ENCODE measurements around the gene ARID1B. TPM values are rescaled to one million over a fixed set of nuclear protein-coding genes. Genes with fewer than 3 reads are reported as not detected.

The ARID1B gene
- total RNA-seq, 1 experiment from 2014 or later = 58.8 TPM

DNA sequence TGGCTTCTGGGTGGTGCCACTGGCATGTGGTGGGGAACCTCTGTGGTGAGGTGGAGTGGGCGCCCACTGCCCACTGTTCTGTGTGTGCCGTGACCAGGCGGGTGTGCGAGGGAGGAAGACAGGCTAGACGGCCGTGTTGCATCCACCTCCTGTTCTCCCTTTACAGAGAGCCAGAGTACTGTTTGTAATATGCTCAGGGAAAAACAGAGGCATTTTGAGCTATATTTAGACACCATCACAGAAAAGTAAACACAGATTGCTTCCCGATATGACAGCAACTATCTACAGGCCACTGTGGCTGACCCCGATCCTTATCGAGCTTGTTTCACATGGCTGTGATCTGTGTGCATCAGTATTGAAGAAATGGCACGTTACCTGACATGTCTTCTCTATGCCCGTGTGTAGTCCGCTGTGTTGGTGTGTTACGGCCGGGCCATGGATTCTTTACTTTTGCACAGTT, 45.6 kb downstream of the ARID1B start:
- H3K4me3 ChIP-seq (ENCODE audit: low read depth, low read length) = no peak overlapping the region
- Mint-ChIP-seq H3K4me1 (ENCODE audit: low read depth, unreplicated experiment) (peaks cover 20% of the 10 kb centered on the region), H3K36me3 (ENCODE audit: insufficient read depth, unreplicated experiment) (no peaks in the 10 kb centered on the region), H3K4me3 (ENCODE audit: unreplicated experiment) (no peak overlapping the region), H3K27ac (ENCODE audit: unreplicated experiment) (no peak overlapping the region), H3K27me3 (ENCODE audit: insufficient read depth, unreplicated experiment) (no peaks in the 10 kb centered on the region), H3K9me3 (ENCODE audit: unreplicated experiment) (no peaks in the 10 kb centered on the region)
- H3K36me3 ChIP-seq (ENCODE audit: control insufficient read depth, insufficient read depth, low read length) = no peaks in the 10 kb centered on the region
- intact Hi-C loops (cut with micrococcal nuclease; ENCODE audit: unreplicated experiment) = no loop called here
- no peaks in the 10 kb centered on the region for H3K9me3 ChIP-seq
- no peaks in the 10 kb centered on the region for H3K27me3 ChIP-seq (replicated peaks; ENCODE audit: control insufficient read depth, insufficient read depth, low read length)
- no peak for DNase-seq
- ChIA-PET CTCF (no interaction called here), POLR2A (no interaction called here)
- no peaks in the 10 kb centered on the region for H3K4me1 ChIP-seq
- no peak for TF ChIP-seq CTCF (IDR thresholded peaks at IDR 0.05; ENCODE audit: insufficient read depth in 1 of 2, low read depth in 1 of 2, low read length in 1 of 2, severe bottlenecking in 1 of 2, unreplicated experiment in 1 of 2)
- BruUV-seq (replicated peaks) = no TSS peak

DNA sequence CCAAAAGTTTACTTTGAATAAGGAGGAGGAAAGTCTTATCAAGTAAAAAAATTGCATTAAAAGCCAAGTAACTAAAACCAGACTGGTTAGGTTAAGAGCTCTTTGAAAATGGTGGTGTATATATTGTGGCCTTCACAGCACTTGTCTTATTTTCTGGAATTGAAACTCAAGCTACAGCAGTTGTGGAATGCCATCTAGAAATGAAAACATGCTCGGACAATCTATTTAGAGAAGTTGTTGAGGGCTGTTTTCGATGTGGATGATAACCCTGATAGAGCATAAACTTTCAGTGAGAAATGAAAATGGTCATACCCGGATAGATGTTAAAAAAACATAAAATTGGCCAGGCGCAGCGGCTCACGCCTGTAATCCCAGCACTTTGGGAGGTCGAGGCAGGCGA, 47.0 kb downstream of the ARID1B start:
- no peak for TF ChIP-seq CTCF (IDR thresholded peaks at IDR 0.05; ENCODE audit: insufficient read depth in 1 of 2, low read depth in 1 of 2, low read length in 1 of 2, severe bottlenecking in 1 of 2, unreplicated experiment in 1 of 2)
- Mint-ChIP-seq H3K4me1 (ENCODE audit: low read depth, unreplicated experiment) (peaks cover 20% of the 10 kb centered on the region), H3K27me3 (ENCODE audit: insufficient read depth, unreplicated experiment) (no peaks in the 10 kb centered on the region), H3K9me3 (ENCODE audit: unreplicated experiment) (no peaks in the 10 kb centered on the region), H3K36me3 (ENCODE audit: insufficient read depth, unreplicated experiment) (no peaks in the 10 kb centered on the region), H3K27ac (ENCODE audit: unreplicated experiment) (no peak overlapping the region), H3K4me3 (ENCODE audit: unreplicated experiment) (no peak overlapping the region)
- ChIA-PET POLR2A (no interaction called here), CTCF (no interaction called here)
- intact Hi-C loops (cut with micrococcal nuclease; ENCODE audit: unreplicated experiment) = no loop called here
- Histone ChIP-seq H3K27me3 (replicated peaks; ENCODE audit: control insufficient read depth, insufficient read depth, low read length) (no peaks in the 10 kb centered on the region), H3K4me3 (ENCODE audit: low read depth, low read length) (no peak overlapping the region), H3K9me3 (no peaks in the 10 kb centered on the region), H3K36me3 (ENCODE audit: control insufficient read depth, insufficient read depth, low read length) (no peaks in the 10 kb centered on the region), H3K4me1 (no peaks in the 10 kb centered on the region)
- no peak for DNase-seq
- no TSS peak for BruUV-seq (replicated peaks)

DNA sequence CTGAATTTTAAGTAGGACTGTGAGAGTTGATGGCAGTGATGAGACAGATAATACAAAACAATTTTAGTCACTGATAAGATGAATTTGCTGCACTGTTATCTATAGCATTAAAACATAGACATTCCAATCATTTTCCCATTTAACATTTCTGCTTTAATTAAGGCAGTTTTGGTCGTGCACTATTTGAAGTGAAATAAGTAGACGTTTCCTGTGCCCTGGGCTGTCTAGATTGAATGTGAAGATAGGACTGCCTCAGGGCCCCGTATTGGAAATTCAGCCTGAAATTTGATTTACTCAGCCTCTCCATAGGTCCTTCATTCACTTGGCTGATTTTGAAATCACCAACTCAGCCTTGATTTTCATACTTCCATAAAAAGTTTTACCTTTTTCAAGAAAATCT, 48.3 kb downstream of the ARID1B start:
- Histone ChIP-seq H3K4me3 (ENCODE audit: low read depth, low read length) (no peak overlapping the region), H3K4me1 (no peaks in the 10 kb centered on the region), H3K9me3 (no peaks in the 10 kb centered on the region), H3K36me3 (ENCODE audit: control insufficient read depth, insufficient read depth, low read length) (no peaks in the 10 kb centered on the region), H3K27me3 (replicated peaks; ENCODE audit: control insufficient read depth, insufficient read depth, low read length) (no peaks in the 10 kb centered on the region)
- ChIA-PET CTCF (no interaction called here), POLR2A (no interaction called here)
- TF ChIP-seq CTCF (IDR thresholded peaks at IDR 0.05; ENCODE audit: insufficient read depth in 1 of 2, low read depth in 1 of 2, low read length in 1 of 2, severe bottlenecking in 1 of 2, unreplicated experiment in 1 of 2) = no peak
- intact Hi-C loops (cut with micrococcal nuclease; ENCODE audit: unreplicated experiment) = no loop called here
- Mint-ChIP-seq H3K27ac (ENCODE audit: unreplicated experiment) (no peak overlapping the region), H3K4me1 (ENCODE audit: low read depth, unreplicated experiment) (peaks cover 20% of the 10 kb centered on the region), H3K36me3 (ENCODE audit: insufficient read depth, unreplicated experiment) (no peaks in the 10 kb centered on the region), H3K27me3 (ENCODE audit: insufficient read depth, unreplicated experiment) (no peaks in the 10 kb centered on the region), H3K4me3 (ENCODE audit: unreplicated experiment) (no peak overlapping the region), H3K9me3 (ENCODE audit: unreplicated experiment) (no peaks in the 10 kb centered on the region)
- DNase-seq = no peak
- no TSS peak for BruUV-seq (replicated peaks)

Measured in Caco-2 (cell line).